HEK293 (cell line): ENCODE results near the gene LRFN2.

Experiments used
- BCL11A ChIP-seq: fragments of 450-650 bp; formaldehyde crosslinking; IDR thresholded peaks from 2 replicates; pipeline ENCODE4 v1.5.1; 2016; ENCODE audit warnings: low read depth, missing biosample characterization, missing genetic modification characterization
- CTCF ChIP-seq: fragments of 450-650 bp; formaldehyde crosslinking; IDR thresholded peaks from 2 replicates; pipeline ENCODE4 v1.5.1; 2016; ENCODE audit warnings: missing biosample characterization, missing genetic modification characterization
- FEZF1 ChIP-seq: fragments of 450-650 bp; formaldehyde crosslinking; IDR thresholded peaks from 2 replicates; pipeline ENCODE4 v1.5.1; 2016; ENCODE audit warnings: missing biosample characterization, missing genetic modification characterization
- KLF9 ChIP-seq: fragments of 450-650 bp; formaldehyde crosslinking; IDR thresholded peaks from 2 replicates; pipeline ENCODE4 v1.5.1; 2016; ENCODE audit warnings: missing biosample characterization, missing genetic modification characterization, low read depth
- PRDM2 ChIP-seq: fragments of 450-650 bp; formaldehyde crosslinking; IDR thresholded peaks from 2 replicates; pipeline ENCODE4 v1.5.1; 2016; ENCODE audit warnings: missing biosample characterization, missing genetic modification characterization, borderline replicate concordance
- YY1 ChIP-seq: fragments of 450-650 bp; formaldehyde crosslinking; IDR thresholded peaks from 2 replicates; pipeline ENCODE4 v1.5.1; 2018; ENCODE audit warnings: missing biosample characterization, missing genetic modification characterization
- ZBTB48 ChIP-seq: fragments of 450-650 bp; formaldehyde crosslinking; IDR thresholded peaks from 2 replicates; pipeline ENCODE4 v1.5.1; 2016; ENCODE audit warnings: missing biosample characterization, missing genetic modification characterization
- ZNF10 ChIP-seq: fragments of 450-650 bp; formaldehyde crosslinking; IDR thresholded peaks from 2 replicates; pipeline ENCODE4 v1.5.1; 2017; ENCODE audit warnings: missing biosample characterization, missing genetic modification characterization
- ZNF140 ChIP-seq: fragments of 450-650 bp; formaldehyde crosslinking; IDR thresholded peaks from 2 replicates; pipeline ENCODE4 v1.5.1; 2016; ENCODE audit warnings: missing biosample characterization, missing genetic modification characterization
- ZNF155 ChIP-seq: fragments of 450-650 bp; formaldehyde crosslinking; IDR thresholded peaks from 2 replicates; pipeline ENCODE4 v1.5.1; 2016; ENCODE audit warnings: missing biosample characterization, missing genetic modification characterization
- ZNF16 ChIP-seq: fragments of 450-650 bp; formaldehyde crosslinking; IDR thresholded peaks from 2 replicates; pipeline ENCODE4 v1.5.1; 2016; ENCODE audit warnings: low read depth, missing biosample characterization, missing genetic modification characterization
- ZNF202 ChIP-seq: fragments of 450-650 bp; formaldehyde crosslinking; IDR thresholded peaks from 2 replicates; pipeline ENCODE4 v1.5.1; 2016; ENCODE audit warnings: missing biosample characterization, missing genetic modification characterization, borderline replicate concordance
- ZNF214 ChIP-seq: fragments of 450-650 bp; formaldehyde crosslinking; IDR thresholded peaks from 2 replicates; pipeline ENCODE4 v1.5.1; 2017; ENCODE audit warnings: missing biosample characterization, mild to moderate bottlenecking, missing genetic modification characterization, borderline replicate concordance
- ZNF24 ChIP-seq: fragments of 450-650 bp; formaldehyde crosslinking; IDR thresholded peaks from 2 replicates; pipeline ENCODE4 v1.5.1; 2016; ENCODE audit warnings: missing biosample characterization, missing genetic modification characterization
- ZNF266 ChIP-seq: fragments of 450-650 bp; formaldehyde crosslinking; IDR thresholded peaks from 2 replicates; pipeline ENCODE4 v1.5.1; 2016; ENCODE audit warnings: missing biosample characterization, missing genetic modification characterization, low read depth
- ZNF280C ChIP-seq: fragments of 450-650 bp; formaldehyde crosslinking; IDR thresholded peaks from 2 replicates; pipeline ENCODE4 v1.5.1; 2016; ENCODE audit warnings: missing biosample characterization, missing genetic modification characterization
- ZNF280D ChIP-seq: fragments of 450-650 bp; formaldehyde crosslinking; IDR thresholded peaks from 2 replicates; pipeline ENCODE4 v1.5.1; 2016; ENCODE audit warnings: missing biosample characterization, missing genetic modification characterization
- ZNF324 ChIP-seq: fragments of 450-650 bp; formaldehyde crosslinking; IDR thresholded peaks from 2 replicates; pipeline ENCODE4 v1.5.1; 2016; ENCODE audit warnings: missing biosample characterization, missing genetic modification characterization
- ZNF473 ChIP-seq: fragments of 450-650 bp; formaldehyde crosslinking; IDR thresholded peaks from 2 replicates; pipeline ENCODE4 v1.5.1; 2017; ENCODE audit warnings: missing biosample characterization, missing genetic modification characterization
- ZNF558 ChIP-seq: fragments of 450-650 bp; formaldehyde crosslinking; IDR thresholded peaks from 2 replicates; pipeline ENCODE4 v1.5.1; 2016; ENCODE audit warnings: missing biosample characterization, missing genetic modification characterization
- ZNF664 ChIP-seq: fragments of 450-650 bp; formaldehyde crosslinking; IDR thresholded peaks from 2 replicates; pipeline ENCODE4 v1.5.1; 2016; ENCODE audit warnings: missing biosample characterization, missing genetic modification characterization
- ZNF777 ChIP-seq: fragments of 450-650 bp; formaldehyde crosslinking; IDR thresholded peaks from 2 replicates; pipeline ENCODE4 v1.5.1; 2017; ENCODE audit warnings: missing biosample characterization, missing genetic modification characterization, borderline replicate concordance
- ZNF791 ChIP-seq: fragments of 450-650 bp; formaldehyde crosslinking; IDR thresholded peaks from 2 replicates; pipeline ENCODE4 v1.5.1; 2016; ENCODE audit warnings: missing biosample characterization, missing genetic modification characterization
- ZSCAN16 ChIP-seq: fragments of 450-650 bp; formaldehyde crosslinking; IDR thresholded peaks from 2 replicates; pipeline ENCODE4 v1.5.1; 2016; ENCODE audit warnings: missing biosample characterization, missing genetic modification characterization
- ZSCAN5A ChIP-seq: fragments of 450-650 bp; formaldehyde crosslinking; IDR thresholded peaks from 2 replicates; pipeline ENCODE4 v1.5.1; 2016; ENCODE audit warnings: missing biosample characterization, missing genetic modification characterization

The LRFN2 gene

GRCh38 chr6:40587240-40588069 lies at the start of gene LRFN2 (continued):
- no peak for TF ChIP-seq ZNF473
- peak; percentile 26; the same call in 1 of the 2 replicates for TF ChIP-seq ZSCAN5A (tag by site-specific recombination)
- TF ChIP-seq BCL11A: peak; percentile 54; the same call in 1 of the 2 replicates
- no peak for TF ChIP-seq ZNF140
- peak; percentile 63 for TF ChIP-seq ZBTB48 (tag by site-specific recombination)
- TF ChIP-seq ZNF202 (tag by site-specific recombination): no peak
- TF ChIP-seq ZNF155 (tag by site-specific recombination): no peak
- peak; percentile 69; the same call in 1 of the 2 replicates for TF ChIP-seq KLF9 (tag by site-specific recombination)
- TF ChIP-seq CTCF: peak; percentile 92
- TF ChIP-seq YY1 (tag by site-specific recombination): no peak; the same call in 1 of the 2 replicates
- TF ChIP-seq ZNF24 (tag by site-specific recombination): peak; percentile 81
- TF ChIP-seq ZNF10 (tag by site-specific recombination): no peak; the same call in 1 of the 2 replicates
- TF ChIP-seq ZNF214 (tag by site-specific recombination): no peak
- TF ChIP-seq ZNF16 (tag by site-specific recombination): no peak
- TF ChIP-seq ZNF280D (tag by site-specific recombination): 0 out of 2 replicates have a peak, but pooled peaks have one; percentile 14
- TF ChIP-seq FEZF1 (tag by site-specific recombination): 0 out of 2 replicates have a peak, but pooled peaks have one; percentile 22
- no peak for TF ChIP-seq ZNF266 (tag by site-specific recombination)
- TF ChIP-seq ZNF777 (tag by site-specific recombination): peak; percentile 97
- no peak for TF ChIP-seq ZNF664 (tag by site-specific recombination)
- no peak for TF ChIP-seq ZNF558
- TF ChIP-seq ZNF324 (tag by site-specific recombination): peak; percentile 94
- no peak for TF ChIP-seq ZNF791 (tag by site-specific recombination)
- no peak for TF ChIP-seq PRDM2
- TF ChIP-seq ZNF280C (tag by site-specific recombination): no peak
- no peak for TF ChIP-seq ZSCAN16
